ENCODE measurements around the gene ACVR1B.

The ACVR1B gene

GRCh38 chr12:52020539-52021336 lies 69.2 kb downstream of the ACVR1B start:
- peak in 1 of 3 experiments; percentile 57 for DNase-seq (ENCODE audit: low read depth in 3 of 3)

- no peak for DNase-seq (ENCODE audit: low read depth in 3 of 3)
Measured at GRCh38 chr12:52022841-52023181, 71.3 kb downstream of the ACVR1B start.

DNA sequence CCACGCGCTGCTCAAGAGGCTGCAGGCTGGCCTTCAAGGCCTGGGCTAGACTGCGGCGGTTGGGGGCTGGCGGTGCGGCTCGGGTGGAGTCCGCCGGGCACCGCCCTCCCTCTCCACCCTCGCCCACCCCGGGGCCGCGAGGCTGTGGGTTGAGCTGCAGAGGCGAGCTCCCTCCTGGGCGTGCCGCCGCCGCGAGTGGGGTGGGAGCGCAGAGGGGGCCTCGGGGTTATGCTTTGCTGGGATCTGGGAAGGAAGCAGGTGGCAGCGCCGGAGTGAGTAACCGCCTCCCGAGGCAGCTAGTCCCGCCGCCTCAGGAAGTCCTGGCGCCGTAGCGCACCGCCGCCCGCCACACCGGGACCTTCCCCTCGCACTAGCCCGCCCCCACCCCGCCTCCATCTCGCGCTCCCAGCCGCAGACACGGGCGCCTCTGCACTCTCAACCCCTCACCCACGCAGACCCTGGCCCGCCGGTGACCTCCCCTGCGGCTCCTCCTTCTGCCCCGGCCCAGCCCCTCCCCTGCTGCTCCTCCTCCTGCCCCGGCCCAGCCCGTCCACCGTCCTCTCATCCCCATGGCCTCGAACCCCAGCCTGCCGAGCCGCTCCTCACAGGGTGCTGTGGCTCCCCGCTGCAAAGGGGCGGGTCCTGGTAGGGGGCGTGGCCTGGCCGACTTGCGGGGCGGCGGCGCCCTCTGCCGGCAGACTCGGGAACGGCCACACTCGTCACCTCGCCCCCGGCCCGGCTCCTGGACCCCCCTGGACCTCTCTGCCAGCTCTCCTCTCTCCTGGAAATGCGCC lies 71.9 kb downstream of the ACVR1B start:
- peak; percentile 88 to 95 (median 89) for DNase-seq (ENCODE audit: low read depth in 3 of 3)

GRCh38 chr12:52023976-52024688 lies 72.6 kb downstream of the ACVR1B start:
- DNase-seq (ENCODE audit: low read depth in 3 of 3), result no peak

DNA sequence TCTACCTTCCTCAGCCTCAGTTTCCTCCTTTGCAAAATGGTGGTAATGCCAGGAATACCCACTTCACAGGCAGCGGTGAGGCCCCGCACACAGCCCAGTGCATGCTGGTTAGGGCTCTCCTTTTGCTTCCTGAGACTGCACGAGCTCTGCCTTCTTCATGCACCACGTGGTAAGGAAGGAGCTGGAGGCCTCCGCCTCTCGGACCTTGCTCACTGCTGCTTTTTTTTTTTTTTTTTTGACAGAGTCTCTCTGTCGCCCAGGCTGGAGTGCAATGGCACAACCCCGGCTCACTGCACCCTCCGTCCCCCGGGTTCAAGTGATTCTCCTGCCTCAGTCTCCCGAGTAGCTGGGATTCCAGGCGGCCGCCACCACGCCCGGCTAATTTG lies 73.3 kb downstream of the ACVR1B start:
- peak in 1 of 3 experiments; percentile 69 for DNase-seq (ENCODE audit: low read depth in 3 of 3)

DNA sequence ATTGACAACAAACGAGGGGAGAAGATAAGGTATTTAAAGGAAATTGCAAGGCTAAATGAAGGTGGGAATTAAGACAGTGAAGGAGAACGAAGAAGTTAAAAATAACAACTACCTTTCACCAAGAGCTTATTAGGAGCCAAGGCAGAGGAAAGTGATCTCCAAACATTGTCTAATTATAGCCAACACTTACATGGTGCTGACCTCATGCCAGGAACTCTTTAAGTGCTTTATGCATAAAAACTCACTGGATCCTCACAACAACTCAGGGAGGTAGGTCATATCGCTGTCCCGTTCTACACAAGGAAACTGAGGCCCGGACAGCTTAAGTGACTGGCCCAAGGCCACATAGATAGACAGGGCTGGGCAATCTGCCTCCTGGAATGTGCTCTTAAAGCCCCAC lies 74.8 kb downstream of the ACVR1B start:
- DNase-seq (ENCODE audit: low read depth in 3 of 3), result no peak

- no peak for DNase-seq (ENCODE audit: low read depth in 3 of 3)
Measured at GRCh38 chr12:52027085-52027843, 75.8 kb downstream of the ACVR1B start.

- DNase-seq (ENCODE audit: low read depth in 3 of 3), result no peak
Measured at GRCh38 chr12:52029685-52030084, 78.2 kb downstream of the ACVR1B start.

GRCh38 chr12:52032446-52032803 lies 80.9 kb downstream of the ACVR1B start:
- no peak for DNase-seq (ENCODE audit: low read depth in 3 of 3)

DNA sequence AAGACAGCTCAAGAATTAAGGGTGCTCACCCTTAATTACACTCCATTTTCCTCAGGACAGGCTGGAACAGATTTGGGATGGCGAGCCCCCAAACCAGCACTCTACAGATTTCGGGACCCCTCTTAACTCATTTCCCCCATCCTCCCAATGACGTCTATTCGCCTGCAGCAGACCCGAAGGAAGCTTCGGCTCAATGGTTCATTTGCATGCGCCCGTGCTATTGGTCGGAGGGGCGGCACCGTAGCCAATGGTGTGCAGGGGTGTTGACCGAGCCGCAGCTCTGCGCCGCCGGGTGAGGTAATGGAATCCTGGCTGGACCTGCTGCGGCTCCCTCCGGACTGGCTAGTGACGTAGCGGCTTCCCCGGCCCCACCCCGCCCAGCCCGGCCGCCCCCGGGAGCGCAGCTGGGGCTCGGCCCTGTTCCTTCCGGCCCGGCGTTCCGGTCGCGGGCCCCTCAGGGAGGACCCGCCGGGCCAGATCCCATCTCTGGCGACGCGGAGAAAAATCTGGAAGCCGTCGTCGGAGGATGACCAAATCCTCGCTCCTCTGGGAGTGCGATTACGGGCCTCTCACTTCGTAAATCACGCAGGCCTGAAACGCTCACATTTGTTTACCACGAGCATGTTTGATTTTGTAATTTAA lies 81.4 kb downstream of the ACVR1B start:
- peak; percentile 74 to 90 (median 75) for DNase-seq (ENCODE audit: low read depth in 3 of 3)

GRCh38 chr12:52033446-52034140 lies 82.1 kb downstream of the ACVR1B start:
- DNase-seq (ENCODE audit: low read depth in 3 of 3), result no peak

GRCh38 chr12:52035190-52035589 lies 83.7 kb downstream of the ACVR1B start:
- DNase-seq (ENCODE audit: low read depth in 3 of 3), result no peak

GRCh38 chr12:52035926-52036325 lies 84.4 kb downstream of the ACVR1B start:
- DNase-seq (ENCODE audit: low read depth in 3 of 3), result no peak

- peak; percentile 46 to 76 (median 64) for DNase-seq (ENCODE audit: low read depth in 3 of 3)
Measured at GRCh38 chr12:52036587-52037171, 85.2 kb downstream of the ACVR1B start.

- DNase-seq (ENCODE audit: low read depth in 3 of 3), result no peak
Measured at GRCh38 chr12:52037248-52037861, 85.9 kb downstream of the ACVR1B start.

- no peak for DNase-seq (ENCODE audit: low read depth in 3 of 3)
Measured at GRCh38 chr12:52038447-52038846, 86.9 kb downstream of the ACVR1B start.

GRCh38 chr12:52041035-52041434 lies 89.5 kb downstream of the ACVR1B start:
- no peak for DNase-seq (ENCODE audit: low read depth in 3 of 3)

- no peak for DNase-seq (ENCODE audit: low read depth in 3 of 3)
Measured at GRCh38 chr12:52041695-52042123, 90.2 kb downstream of the ACVR1B start.

- DNase-seq (ENCODE audit: low read depth in 3 of 3), result no peak
Measured at GRCh38 chr12:52042706-52043385, 91.3 kb downstream of the ACVR1B start.

Data from stimulated activated CD4-positive, alpha-beta T cell treated with anti-CD3 and anti-CD28 coated beads, TNF-alpha, amount 100 ng/mL, for 24 hours (primary cell).